GM12864 (cell line): Measurements from ENCODE around the gene RELA.
"Not testable (repeated sequence)": the region's sequence is repeated elsewhere in the genome, so short reads cannot be mapped to it uniquely, and the experiment has no call there.

Experiments used
- DNase-seq: peaks from one replicate; pipeline ENCODE4 v3.0.0-alpha.2; 2011; ENCODE audit warnings: low read depth
- H3K4me3 ChIP-seq: 2 replicates; pipeline ENCODE4 v1.5.1; 2011; ENCODE audit warnings: mild to moderate bottlenecking, low read depth, low read length, control low read depth
- CTCF ChIP-seq: IDR thresholded peaks from 2 replicates; pipeline ENCODE4 v1.5.1; 2011; ENCODE audit warnings: low read depth, mild to moderate bottlenecking, moderate library complexity, low read length, control low read depth, inconsistent platforms; ENCODE audit errors: missing control alignments

The RELA gene

GRCh38 chr11:65695459-65696241 is 32.9 kb upstream of the RELA start:
- H3K4me3 ChIP-seq: no peak overlapping the region
- DNase-seq: no peak
- no peak for TF ChIP-seq CTCF

DNA sequence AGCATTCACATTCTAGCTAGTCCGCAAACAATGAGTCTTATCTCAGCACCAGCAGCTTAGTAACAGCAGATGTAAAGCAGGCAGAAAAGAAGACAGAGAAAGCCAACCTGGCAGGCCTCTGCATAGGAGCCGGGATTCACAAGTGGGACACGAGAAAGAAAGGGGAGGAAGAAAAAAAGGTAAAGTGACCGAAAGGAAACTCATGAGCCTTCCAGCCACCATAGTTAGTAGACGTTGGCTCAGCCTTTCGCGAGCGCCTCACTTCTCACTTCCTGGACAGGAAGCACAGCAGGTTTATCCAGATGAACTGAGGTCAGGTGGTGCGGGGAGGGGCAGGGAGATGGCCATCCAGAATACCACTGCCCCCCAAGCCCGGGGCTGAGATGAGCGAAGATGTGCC is 29.7 kb upstream of the RELA start:
- no peak for DNase-seq

GRCh38 chr11:65691847-65692246 is 29.1 kb upstream of the RELA start:
- not testable (repeated sequence) for H3K4me3 ChIP-seq, DNase-seq

More for the DNA sequence above, 29.7 kb upstream of the RELA start:
- no peak for TF ChIP-seq CTCF
- H3K4me3 ChIP-seq: no peak overlapping the region

DNA sequence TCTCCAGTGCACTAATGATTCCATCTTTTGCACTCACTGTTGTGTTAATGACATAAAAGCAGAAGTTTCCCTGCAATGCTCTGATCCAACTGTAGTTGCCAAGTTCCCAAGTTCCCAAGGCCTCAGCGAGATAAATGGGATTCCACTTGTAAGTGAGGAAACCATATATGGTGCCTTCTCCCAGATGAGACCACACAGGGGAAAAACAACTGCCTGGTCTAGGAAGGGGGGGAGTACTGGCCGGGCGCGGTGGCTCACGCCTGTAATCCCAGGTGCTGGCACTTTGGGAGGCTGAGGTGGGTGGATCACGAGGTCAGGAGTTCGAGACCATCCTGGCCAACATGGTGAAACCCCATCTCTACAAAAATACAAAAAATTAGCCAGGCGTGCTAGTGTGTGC is 23.3 kb upstream of the RELA start:
- H3K4me3 ChIP-seq: no peak overlapping the region
- no peak for DNase-seq
- TF ChIP-seq CTCF: no peak

DNA sequence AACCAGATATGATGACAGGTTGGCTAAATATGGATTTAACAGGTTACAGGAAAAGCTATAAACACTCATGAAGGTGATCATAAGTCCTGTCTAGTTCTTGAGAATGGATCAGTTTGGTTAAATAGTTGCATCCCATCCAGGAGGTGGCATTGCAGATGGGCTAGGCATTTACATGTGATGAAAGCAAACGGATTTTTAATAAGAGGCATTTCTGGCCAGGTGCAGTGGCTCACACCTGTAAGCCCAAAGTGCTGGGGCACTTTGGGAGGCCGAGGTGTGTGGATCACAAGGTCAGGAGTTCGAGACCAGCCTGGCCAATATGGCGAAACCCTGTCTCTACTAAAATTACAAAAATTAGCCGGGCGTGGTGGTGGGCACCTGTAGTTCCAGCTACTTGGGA is 20.8 kb upstream of the RELA start:
- not testable (repeated sequence) for DNase-seq, H3K4me3 ChIP-seq

DNA sequence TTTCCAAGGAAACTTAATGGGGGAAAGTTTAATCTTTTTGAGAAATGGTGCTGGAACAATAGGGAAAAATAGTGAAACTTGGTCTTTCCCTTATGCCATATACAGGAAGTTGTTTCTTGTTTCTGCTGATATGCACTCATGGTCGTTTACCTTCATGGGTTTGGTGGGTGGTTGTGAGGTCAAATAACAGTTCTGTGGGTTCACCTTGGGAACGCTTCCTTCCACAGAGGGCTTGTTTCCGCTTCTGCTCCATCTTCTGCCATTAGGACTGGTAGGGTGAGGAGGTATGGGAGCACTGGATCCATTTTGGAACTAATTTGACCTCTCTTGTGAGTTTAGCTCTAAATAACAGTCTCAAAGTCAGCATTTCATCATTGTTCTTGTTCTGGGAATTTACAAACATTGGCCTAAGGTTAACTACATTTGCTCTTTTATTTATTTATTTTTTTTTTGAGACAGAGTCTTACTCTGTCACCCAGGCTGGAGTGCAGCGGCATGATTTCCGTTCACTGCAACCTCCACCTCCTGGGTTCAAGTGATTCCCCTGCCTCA is 17.6 kb upstream of the RELA start:
- H3K4me3 ChIP-seq: no peak overlapping the region
- DNase-seq: no peak
- no peak for TF ChIP-seq CTCF

- TF ChIP-seq CTCF: no peak
- no peak overlapping the region for H3K4me3 ChIP-seq
- DNase-seq: no peak
Measured at GRCh38 chr11:65672982-65673381, 10.3 kb upstream of the RELA start.

GRCh38 chr11:65672180-65672860 is 9.6 kb upstream of the RELA start:
- TF ChIP-seq CTCF: no peak
- no peak for DNase-seq
- H3K4me3 ChIP-seq: no peak overlapping the region
